Adipose tissue (tissue), 3 donors: ENCODE results near the gene LRRC9. TPM values are rescaled to one million over a fixed set of nuclear protein-coding genes. Genes with fewer than 3 reads are reported as not detected.
"Not testable (repeated sequence)": the region's sequence is repeated elsewhere in the genome, so short reads cannot be mapped to it uniquely, and the experiment has no call there.

Experiments used
- H3K27ac ChIP-seq: one replicate; pipeline ENCODE4 v1.5.1; 2013; ENCODE audit warnings: low read depth, low read length
- WGBS, 3 donors: extraction: QIAGEN DNeasy Blood & Tissue Kit; methylation state at CpG; one replicate each; pipeline ENCODE4 v1.1.7; 2013; 5-methylcytosine and 5-hydroxymethylcytosine counted together
- polyA plus RNA-seq, 3 donors: library from polyadenylated mRNA; stranded (reverse); fragments of 200-250 nt; gene quantifications; one replicate each; pipeline ENCODE4 v1.2.3, GENCODE V29; 2013
- donor health status: healthy with polysubstance abuse.
- donor health status: Bipolar disorder and iron deficiency.
- donor health status: healthy.

Gene LRRC9
- polyA plus RNA-seq, 3 donors = 0.09 to 0.18 TPM; not detected in 1

GRCh38 chr14:59939828-59940227 is 19.9 kb downstream of the LRRC9 start:
- WGBS, 3 donors = 70 to 77% (median 72%) methylated on average over 3 of the region's 3 CpGs

GRCh38 chr14:59942296-59942862 is 22.4 kb downstream of the LRRC9 start:
- H3K27ac ChIP-seq = not testable (repeated sequence)
- WGBS, 3 donors = 86 to 91% (median 89%) methylated on average over 10 of the region's 10 CpGs

More at GRCh38 chr14:59939828-59940227, 19.9 kb downstream of the LRRC9 start:
- H3K27ac ChIP-seq = no peak overlapping the region

GRCh38 chr14:59944909-59945308 is 25.0 kb downstream of the LRRC9 start:
- H3K27ac ChIP-seq = no peak overlapping the region

GRCh38 chr14:59952141-59952540 is 32.2 kb downstream of the LRRC9 start:
- WGBS, 3 donors = 91 to 97% (median 92%) methylated on average over 10 to 19 of the region's 30 CpGs
- not testable (repeated sequence) for H3K27ac ChIP-seq

- 75 to 87% (median 81%) methylated on average over 4 of the region's 4 CpGs for WGBS, 3 donors
- not testable (repeated sequence) for H3K27ac ChIP-seq
Measured at GRCh38 chr14:59957890-59958289, 37.9 kb downstream of the LRRC9 start.

- WGBS, 3 donors = 58 to 80% (median 75%) methylated on average over 3 of the region's 3 CpGs
- H3K27ac ChIP-seq = no peak overlapping the region
Measured at GRCh38 chr14:59959668-59960067, 39.7 kb downstream of the LRRC9 start.

GRCh38 chr14:59961518-59962062 is 41.6 kb downstream of the LRRC9 start:
- 78 to 93% (median 82%) methylated on average over 1 of the region's 1 CpG for WGBS, 3 donors
- H3K27ac ChIP-seq = no peak overlapping the region

GRCh38 chr14:59964251-59965007 is 44.5 kb downstream of the LRRC9 start:
- 47 to 69% (median 61%) methylated on average over 5 of the region's 5 CpGs for WGBS, 3 donors

GRCh38 chr14:59969319-59969718 is 49.4 kb downstream of the LRRC9 start:
- no peak overlapping the region for H3K27ac ChIP-seq
- WGBS, 3 donors = 74 to 79% (median 76%) methylated on average over 2 of the region's 2 CpGs

More at GRCh38 chr14:59964251-59965007, 44.5 kb downstream of the LRRC9 start:
- H3K27ac ChIP-seq = no peak overlapping the region

GRCh38 chr14:59981564-59981963 is 61.6 kb downstream of the LRRC9 start:
- H3K27ac ChIP-seq = no peak overlapping the region

- H3K27ac ChIP-seq = no peak overlapping the region
Measured at GRCh38 chr14:59983048-59983447, 63.1 kb downstream of the LRRC9 start.

- WGBS, 3 donors = 72 to 84% (median 83%) methylated on average over 1 of the region's 1 CpG
- no peak overlapping the region for H3K27ac ChIP-seq
Measured at GRCh38 chr14:59986556-59987059, 66.7 kb downstream of the LRRC9 start.

- H3K27ac ChIP-seq = no peak overlapping the region
Measured at GRCh38 chr14:59997449-59997848, 77.5 kb downstream of the LRRC9 start.

GRCh38 chr14:59997966-59998365 is 78.0 kb downstream of the LRRC9 start:
- H3K27ac ChIP-seq = no peak overlapping the region

- no peak overlapping the region for H3K27ac ChIP-seq
- WGBS, 3 donors = 82 to 97% (median 83%) methylated on average over 1 of the region's 1 CpG
Measured at GRCh38 chr14:59998564-59998963, 78.6 kb downstream of the LRRC9 start.

- no peak overlapping the region for H3K27ac ChIP-seq
- WGBS, 3 donors = 18 to 55% (median 45%) methylated on average over 2 of the region's 2 CpGs
Measured at GRCh38 chr14:60002819-60003492, 83.0 kb downstream of the LRRC9 start.

- no peak overlapping the region for H3K27ac ChIP-seq
- 31 to 76% (median 70%) methylated on average over 3 of the region's 3 CpGs for WGBS, 3 donors
Measured at GRCh38 chr14:60003991-60004390, 84.0 kb downstream of the LRRC9 start.

- no peak overlapping the region for H3K27ac ChIP-seq
- 47 to 72% (median 67%) methylated on average over 1 of the region's 1 CpG for WGBS, 3 donors
Measured at GRCh38 chr14:60008042-60008441, 88.1 kb downstream of the LRRC9 start.

GRCh38 chr14:60010263-60010662 is 90.3 kb downstream of the LRRC9 start:
- H3K27ac ChIP-seq = not testable (repeated sequence)
- WGBS, 3 donors = 47 to 62% (median 61%) methylated on average over 4 of the region's 4 CpGs
